ENCODE results near the gene GPHN.

GRCh38 chr14:66496188-66496807, 11.6 kb upstream of the GPHN start:
- TF ChIP-seq, protein P1, sequence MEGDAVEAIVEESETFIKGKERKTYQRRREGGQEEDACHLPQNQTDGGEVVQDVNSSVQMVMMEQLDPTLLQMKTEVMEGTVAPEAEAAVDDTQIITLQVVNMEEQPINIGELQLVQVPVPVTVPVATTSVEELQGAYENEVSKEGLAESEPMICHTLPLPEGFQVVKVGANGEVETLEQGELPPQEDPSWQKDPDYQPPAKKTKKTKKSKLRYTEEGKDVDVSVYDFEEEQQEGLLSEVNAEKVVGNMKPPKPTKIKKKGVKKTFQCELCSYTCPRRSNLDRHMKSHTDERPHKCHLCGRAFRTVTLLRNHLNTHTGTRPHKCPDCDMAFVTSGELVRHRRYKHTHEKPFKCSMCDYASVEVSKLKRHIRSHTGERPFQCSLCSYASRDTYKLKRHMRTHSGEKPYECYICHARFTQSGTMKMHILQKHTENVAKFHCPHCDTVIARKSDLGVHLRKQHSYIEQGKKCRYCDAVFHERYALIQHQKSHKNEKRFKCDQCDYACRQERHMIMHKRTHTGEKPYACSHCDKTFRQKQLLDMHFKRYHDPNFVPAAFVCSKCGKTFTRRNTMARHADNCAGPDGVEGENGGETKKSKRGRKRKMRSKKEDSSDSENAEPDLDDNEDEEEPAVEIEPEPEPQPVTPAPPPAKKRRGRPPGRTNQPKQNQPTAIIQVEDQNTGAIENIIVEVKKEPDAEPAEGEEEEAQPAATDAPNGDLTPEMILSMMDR (IDR thresholded peaks at IDR 0.05): no peak
- no peak for TF ChIP-seq POLR2A (IDR thresholded peaks at IDR 0.05)

Measured in heart left ventricle (tissue), 13 donors.